Measurements from ENCODE around the gene FKBP1C. TPM values are rescaled to one million over a fixed set of nuclear protein-coding genes. Genes with fewer than 3 reads are reported as not detected.
"Not testable (repeated sequence)": the region's sequence is repeated elsewhere in the genome, so short reads cannot be mapped to it uniquely, and the experiment has no call there.

Gene FKBP1C
- 1 to 10 TPM; 1.3 to 1.9 TPM for total RNA-seq
- polyA plus RNA-seq (ENCODE audit: insufficient read length in 6 of 6), result 1 to 10 TPM in 5 of 6 donors, under 1 TPM in 1; 0.58 to 3.4 (median 2.6) TPM
- long read RNA-seq, donor 1, transcript FKBP1C-201 (1 exons, 1,579 nt), result major isoform, 35 of 35 reads
- long read RNA-seq, donor 1, partial matches to known transcripts, result 0 of 35 reads
- long read RNA-seq, donor 1, other reads (novel, unspliced or antisense), result 0 of 35 reads
- long read RNA-seq, donor 2, transcript FKBP1C-201 (1 exons, 1,579 nt), result major isoform, 65 of 65 reads
- long read RNA-seq, donor 2, partial matches to known transcripts, result 0 of 65 reads
- long read RNA-seq, donor 2, other reads (novel, unspliced or antisense), result 0 of 65 reads
- long read RNA-seq, donor 3, transcript FKBP1C-201 (1 exons, 1,579 nt), result major isoform, 27 of 27 reads
- long read RNA-seq, donor 3, partial matches to known transcripts, result 0 of 27 reads
- long read RNA-seq, donor 3, other reads (novel, unspliced or antisense), result 0 of 27 reads
- long read RNA-seq, donor 4, result 0 reads
- long read RNA-seq, donor 5, transcript FKBP1C-201 (1 exons, 1,579 nt), result major isoform, 26 of 26 reads
- long read RNA-seq, donor 5, partial matches to known transcripts, result 0 of 26 reads
- long read RNA-seq, donor 5, other reads (novel, unspliced or antisense), result 0 of 26 reads
- long read RNA-seq, donor 6, transcript FKBP1C-201 (1 exons, 1,579 nt), result major isoform, 31 of 31 reads
- long read RNA-seq, donor 6, partial matches to known transcripts, result 0 of 31 reads
- long read RNA-seq, donor 6, other reads (novel, unspliced or antisense), result 0 of 31 reads
- long read RNA-seq, donor 7, transcript FKBP1C-201 (1 exons, 1,579 nt), result major isoform, 12 of 12 reads
- long read RNA-seq, donor 7, partial matches to known transcripts, result 0 of 12 reads
- long read RNA-seq, donor 7, other reads (novel, unspliced or antisense), result 0 of 12 reads
- long read RNA-seq, donor 8, transcript FKBP1C-201 (1 exons, 1,579 nt), result major isoform, 13 of 13 reads
- long read RNA-seq, donor 8, partial matches to known transcripts, result 0 of 13 reads
- long read RNA-seq, donor 8, other reads (novel, unspliced or antisense), result 0 of 13 reads
- long read RNA-seq, donor 9, partial matches to known transcripts, result 0 of 1 reads
- long read RNA-seq, donor 9, other reads (novel, unspliced or antisense), result 0 of 1 reads
- long read RNA-seq, donor 10, result 0 reads
- long read RNA-seq, donor 11, transcript FKBP1C-201 (1 exons, 1,579 nt), result major isoform, 31 of 31 reads
- long read RNA-seq, donor 11, partial matches to known transcripts, result 0 of 31 reads
- long read RNA-seq, donor 11, other reads (novel, unspliced or antisense), result 0 of 31 reads
- long read RNA-seq, donor 12, transcript FKBP1C-201 (1 exons, 1,579 nt), result major isoform, 21 of 21 reads
- long read RNA-seq, donor 12, partial matches to known transcripts, result 0 of 21 reads
- long read RNA-seq, donor 12, other reads (novel, unspliced or antisense), result 0 of 21 reads

DNA sequence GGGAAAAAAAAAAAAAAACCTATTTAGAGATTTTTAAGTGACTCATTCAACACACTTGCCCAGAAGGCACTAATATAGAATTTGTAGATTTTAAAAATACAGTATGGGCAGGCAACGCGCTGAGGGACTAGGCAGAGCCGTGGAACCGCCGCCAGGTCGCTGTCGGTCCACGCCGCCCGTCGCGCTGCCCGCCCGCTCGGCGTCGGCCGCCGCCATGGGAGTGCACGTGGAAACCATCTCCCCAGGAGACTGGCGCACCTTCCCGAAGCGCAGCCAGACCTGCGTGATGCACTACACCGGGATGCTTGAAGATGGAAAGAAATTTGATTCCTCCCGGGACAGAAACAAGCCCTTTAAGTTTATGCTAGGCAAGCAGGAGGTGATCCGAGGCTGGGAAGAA is at the start of gene FKBP1C:
Gene FKBP1C, plus strand, starts transcription at position 127 of the 400 bp plus-strand sequence.
- H3K27me3 ChIP-seq; H3K4me3 ChIP-seq; intact Hi-C loops (cut with DNase I); H3K27ac ChIP-seq; H3K4me1 ChIP-seq; H3K36me3 ChIP-seq; ATAC-seq: not testable (repeated sequence)
- DNase-seq, result peak in 1 of 4 donors; percentile 40
- peaks cover 0 to 31% of the 10 kb centered on the region in 2 donors for H3K9me3 ChIP-seq

DNA sequence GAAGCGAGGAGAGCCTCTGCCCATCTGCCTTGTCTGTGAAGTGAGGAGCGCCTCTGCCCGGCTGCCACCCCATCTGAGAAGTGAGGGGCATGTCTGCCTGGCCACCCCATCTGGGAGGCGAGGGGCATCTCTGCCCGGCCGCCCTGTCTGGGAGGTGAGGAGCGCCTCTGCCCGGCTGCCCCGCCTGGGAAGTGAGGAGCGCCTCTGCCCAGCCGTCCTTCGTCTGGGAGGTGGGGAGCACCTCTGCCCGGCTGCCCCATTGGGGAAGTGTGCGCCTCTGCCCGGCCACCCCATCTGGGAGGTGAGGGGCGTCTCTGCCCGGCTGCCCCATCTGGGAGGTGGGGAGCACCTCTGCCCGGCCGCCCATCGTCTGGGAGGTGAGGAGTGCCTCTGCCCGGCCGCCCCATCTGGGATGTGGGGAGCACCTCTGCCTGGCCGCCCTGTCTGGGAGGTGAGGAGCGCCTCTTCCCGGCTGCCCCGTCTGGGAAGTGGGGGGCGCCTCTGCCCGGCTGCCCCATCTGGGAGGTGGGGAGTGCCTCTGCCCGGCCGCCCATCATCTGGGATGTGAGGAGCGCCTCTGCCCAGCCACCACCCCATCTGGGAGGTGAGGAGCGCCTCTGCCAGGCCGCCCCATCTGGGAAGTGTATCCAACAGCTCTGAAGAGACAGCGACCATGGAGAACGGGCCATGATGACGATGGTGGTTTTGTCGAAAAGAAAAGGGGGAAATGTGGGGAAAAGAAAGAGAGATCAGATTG is 47.0 kb upstream of the FKBP1C start:
- ATAC-seq; intact Hi-C loops (cut with DNase I): not testable (repeated sequence)
- DNase-seq, result peak in 1 of 4 donors; percentile 69

DNA sequence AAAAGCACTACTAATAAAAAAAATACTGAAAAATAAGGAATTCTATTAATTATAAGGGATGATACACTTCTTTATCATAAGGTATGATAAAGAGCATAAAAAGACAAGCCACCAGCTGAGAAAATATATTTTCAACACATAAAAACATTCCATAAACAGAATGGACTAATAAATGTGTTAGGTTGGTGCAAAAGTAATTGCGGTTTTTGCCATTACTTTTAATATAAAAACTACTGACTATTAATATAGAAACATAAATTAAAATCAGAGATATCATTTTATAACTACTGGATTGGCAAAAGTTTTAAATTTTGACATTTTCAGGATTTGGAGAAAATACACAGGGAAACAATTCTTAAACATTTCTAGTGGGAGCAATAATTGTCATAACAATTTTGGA is 37.1 kb upstream of the FKBP1C start:
- Histone ChIP-seq H3K36me3 (no peaks in the 10 kb centered on the region), H3K9me3 (peaks cover 0 to 7% of the 10 kb centered on the region in 2 donors), H3K4me1 (no peaks in the 10 kb centered on the region), H3K27me3 (no peaks in the 10 kb centered on the region), H3K4me3 (no peak overlapping the region), H3K27ac (no peak overlapping the region)
- ATAC-seq (no peak), DNase-seq (no peak)
- TF ChIP-seq, protein P1, sequence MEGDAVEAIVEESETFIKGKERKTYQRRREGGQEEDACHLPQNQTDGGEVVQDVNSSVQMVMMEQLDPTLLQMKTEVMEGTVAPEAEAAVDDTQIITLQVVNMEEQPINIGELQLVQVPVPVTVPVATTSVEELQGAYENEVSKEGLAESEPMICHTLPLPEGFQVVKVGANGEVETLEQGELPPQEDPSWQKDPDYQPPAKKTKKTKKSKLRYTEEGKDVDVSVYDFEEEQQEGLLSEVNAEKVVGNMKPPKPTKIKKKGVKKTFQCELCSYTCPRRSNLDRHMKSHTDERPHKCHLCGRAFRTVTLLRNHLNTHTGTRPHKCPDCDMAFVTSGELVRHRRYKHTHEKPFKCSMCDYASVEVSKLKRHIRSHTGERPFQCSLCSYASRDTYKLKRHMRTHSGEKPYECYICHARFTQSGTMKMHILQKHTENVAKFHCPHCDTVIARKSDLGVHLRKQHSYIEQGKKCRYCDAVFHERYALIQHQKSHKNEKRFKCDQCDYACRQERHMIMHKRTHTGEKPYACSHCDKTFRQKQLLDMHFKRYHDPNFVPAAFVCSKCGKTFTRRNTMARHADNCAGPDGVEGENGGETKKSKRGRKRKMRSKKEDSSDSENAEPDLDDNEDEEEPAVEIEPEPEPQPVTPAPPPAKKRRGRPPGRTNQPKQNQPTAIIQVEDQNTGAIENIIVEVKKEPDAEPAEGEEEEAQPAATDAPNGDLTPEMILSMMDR (IDR thresholded peaks at IDR 0.05), result no peak
- intact Hi-C loops (cut with DNase I), result no loop called here

More for the DNA sequence above, 47.0 kb upstream of the FKBP1C start:
- H3K27me3 ChIP-seq, H3K27ac ChIP-seq, H3K36me3 ChIP-seq, H3K4me3 ChIP-seq, H3K4me1 ChIP-seq: not testable (repeated sequence)
- H3K9me3 ChIP-seq, result peaks cover 0 to 12% of the 10 kb centered on the region in 2 donors

DNA sequence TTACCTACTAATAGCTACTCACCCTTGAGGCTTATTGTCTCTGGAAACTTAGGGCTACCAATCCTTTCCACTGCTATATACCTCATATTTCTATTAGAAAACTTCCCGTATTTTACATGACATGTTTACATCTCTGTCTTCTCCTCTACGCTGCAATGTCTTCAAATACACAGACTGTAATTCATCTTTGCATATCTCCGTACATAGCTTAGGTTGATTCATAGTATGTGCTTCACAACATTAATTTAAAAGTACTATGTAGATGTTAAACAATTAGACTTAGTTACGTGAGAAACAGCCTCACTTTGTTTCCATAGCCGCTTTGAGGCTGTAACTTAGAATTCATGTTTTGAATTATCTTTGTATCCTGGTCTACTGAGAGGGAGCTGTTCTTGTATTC is 35.1 kb upstream of the FKBP1C start:
- Histone ChIP-seq H3K27me3 (no peaks in the 10 kb centered on the region), H3K4me1 (no peaks in the 10 kb centered on the region), H3K36me3 (no peaks in the 10 kb centered on the region), H3K27ac (no peak overlapping the region), H3K4me3 (no peak overlapping the region), H3K9me3 (peaks cover 0 to 4% of the 10 kb centered on the region in 2 donors)
- ATAC-seq (no peak), DNase-seq (no peak)
- intact Hi-C loops (cut with DNase I), result no loop called here
- TF ChIP-seq, protein P1 (IDR thresholded peaks at IDR 0.05), result no peak

DNA sequence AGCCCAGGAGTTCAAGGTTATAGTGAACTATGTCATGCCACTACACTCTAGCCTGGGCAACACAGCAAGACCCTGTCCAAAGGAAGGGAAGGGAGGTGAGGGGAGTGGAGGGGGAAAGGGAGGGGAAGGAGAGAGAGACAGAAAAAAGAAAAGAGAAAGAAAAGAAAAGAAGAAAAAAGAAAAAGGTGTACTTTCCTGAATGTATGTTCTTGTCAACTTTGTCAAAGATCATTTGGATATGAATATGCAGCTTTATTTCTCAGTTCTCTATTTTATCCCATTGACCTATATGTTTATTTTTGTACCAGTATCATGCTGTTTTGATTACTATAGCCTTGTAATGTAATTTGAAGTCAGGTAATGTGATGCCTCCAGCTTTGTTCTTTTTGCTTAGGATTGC is 30.9 kb upstream of the FKBP1C start:
- no peak overlapping the region for H3K27ac ChIP-seq
- TF ChIP-seq, protein P1 (IDR thresholded peaks at IDR 0.05), result no peak
- no peaks in the 10 kb centered on the region for H3K36me3 ChIP-seq
- no peak for DNase-seq
- no peaks in the 10 kb centered on the region for H3K9me3 ChIP-seq
- no peaks in the 10 kb centered on the region for H3K4me1 ChIP-seq
- H3K27me3 ChIP-seq, result no peaks in the 10 kb centered on the region
- no peak overlapping the region for H3K4me3 ChIP-seq
- intact Hi-C loops (cut with DNase I), result no loop called here
- ATAC-seq, result no peak

Measured in left lung (tissue), 14 donors.